Neuron (in vitro differentiated cells): ENCODE results near the gene GALR2.
"Not testable (repeated sequence)": the region's sequence is repeated elsewhere in the genome, so short reads cannot be mapped to it uniquely, and the experiment has no call there.

Source experiments
- H2AFZ ChIP-seq: one replicate; pipeline ENCODE4 v1.6.1; 2013; ENCODE audit warnings: low read depth, mild to moderate bottlenecking, inconsistent platforms, low read length, moderate library complexity
- H3K27me3 ChIP-seq: one replicate; pipeline ENCODE4 v1.6.1; 2013; ENCODE audit warnings: low read length; ENCODE audit not compliant: insufficient read depth
- H3K36me3 ChIP-seq: one replicate; pipeline ENCODE4 v1.6.1; 2013; ENCODE audit warnings: low read length; ENCODE audit not compliant: insufficient read depth
- H3K4me1 ChIP-seq: one replicate; pipeline ENCODE4 v1.6.1; 2013; ENCODE audit warnings: low read length; ENCODE audit not compliant: insufficient read depth
- H3K4me3 ChIP-seq: 2 replicates; pipeline ENCODE4 v1.5.1; 2013; ENCODE audit warnings: mild to moderate bottlenecking, low read length, moderate library complexity
- H3K9me3 ChIP-seq: one replicate; pipeline ENCODE4 v1.6.1; 2013; ENCODE audit warnings: low read length

Gene GALR2

DNA sequence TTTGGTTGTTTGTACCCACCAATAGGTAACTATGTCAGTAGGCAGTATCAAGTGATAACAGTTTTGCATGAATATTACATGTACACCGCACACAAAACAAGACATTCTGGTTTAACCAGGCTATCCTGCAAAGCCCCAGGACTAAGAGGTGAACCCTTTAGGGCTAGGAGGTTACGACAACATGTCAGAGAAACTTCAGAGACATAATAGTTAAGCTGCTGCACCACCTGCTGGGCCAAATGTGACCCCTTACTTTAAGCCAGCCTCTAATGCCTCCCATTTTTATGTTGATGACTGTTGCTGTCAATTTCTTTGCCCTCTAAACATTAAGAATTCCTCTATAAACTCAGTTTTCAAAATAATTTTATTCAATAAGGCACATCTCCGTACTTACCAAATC is 17.7 kb upstream of the GALR2 start:
- no peak overlapping the region for H2AFZ ChIP-seq
- H3K4me1 ChIP-seq: no peaks in the 10 kb centered on the region
- no peaks in the 10 kb centered on the region for H3K9me3 ChIP-seq
- H3K36me3 ChIP-seq: peaks cover 73% of the 10 kb centered on the region
- no peak overlapping the region for H3K4me3 ChIP-seq
- no peaks in the 10 kb centered on the region for H3K27me3 ChIP-seq

DNA sequence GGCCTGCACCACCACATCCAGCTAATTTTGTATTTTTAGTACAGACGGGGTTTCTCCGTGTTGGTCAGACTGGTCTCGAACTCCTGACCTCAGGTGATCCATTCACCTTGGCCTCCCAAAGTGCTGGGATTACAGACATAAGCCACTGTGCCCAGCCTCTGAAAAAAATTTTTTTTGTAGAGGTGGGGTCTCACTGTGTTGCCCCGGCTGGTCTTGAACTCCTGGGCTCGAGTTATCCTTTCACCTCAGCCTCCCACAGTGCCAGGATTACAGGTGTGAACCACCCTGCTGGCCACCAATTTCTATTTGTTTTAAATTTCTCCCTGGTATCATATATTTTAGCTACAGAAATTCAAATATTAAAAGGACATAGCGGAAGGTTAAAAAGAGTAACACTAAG is 16.3 kb upstream of the GALR2 start:
- H3K36me3 ChIP-seq: peaks cover 78% of the 10 kb centered on the region
- H2AFZ ChIP-seq, H3K4me3 ChIP-seq, H3K4me1 ChIP-seq, H3K27me3 ChIP-seq, H3K9me3 ChIP-seq: not testable (repeated sequence)

DNA sequence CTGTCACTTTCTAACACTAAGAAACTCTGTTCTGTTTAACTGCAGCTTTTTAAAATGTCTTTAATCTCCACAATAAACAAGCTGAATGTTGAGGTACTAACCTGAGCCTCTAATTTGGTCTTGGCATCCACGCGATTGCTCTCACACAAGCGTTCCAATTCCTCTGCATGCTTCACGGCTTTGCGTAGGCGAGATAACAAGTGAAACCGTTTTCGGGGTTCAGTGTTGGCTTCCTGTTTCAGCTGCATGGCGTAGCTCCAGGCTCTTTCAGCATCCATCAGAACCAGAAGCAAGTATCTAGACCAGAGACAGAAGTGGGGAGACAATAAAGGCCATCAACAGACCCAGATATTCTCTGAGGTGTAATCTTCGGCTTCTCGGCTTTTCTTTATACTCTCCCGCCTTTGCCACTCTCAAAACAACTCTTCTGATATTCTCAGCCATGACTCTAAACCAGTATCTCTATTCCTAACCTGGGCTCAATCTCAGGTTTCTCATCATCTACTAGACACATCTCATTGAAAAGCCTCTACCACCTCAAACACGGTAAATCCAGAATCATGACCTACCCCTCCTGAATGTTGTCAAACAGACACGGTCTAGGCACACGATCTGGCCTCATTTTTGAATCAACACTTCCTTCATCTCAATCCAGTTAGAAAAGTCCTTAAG is 10.6 kb upstream of the GALR2 start:
- H2AFZ ChIP-seq: no peak overlapping the region
- H3K4me1 ChIP-seq: no peaks in the 10 kb centered on the region
- no peaks in the 10 kb centered on the region for H3K9me3 ChIP-seq
- peaks cover 82% of the 10 kb centered on the region for H3K36me3 ChIP-seq
- H3K4me3 ChIP-seq: no peak overlapping the region
- H3K27me3 ChIP-seq: no peaks in the 10 kb centered on the region

DNA sequence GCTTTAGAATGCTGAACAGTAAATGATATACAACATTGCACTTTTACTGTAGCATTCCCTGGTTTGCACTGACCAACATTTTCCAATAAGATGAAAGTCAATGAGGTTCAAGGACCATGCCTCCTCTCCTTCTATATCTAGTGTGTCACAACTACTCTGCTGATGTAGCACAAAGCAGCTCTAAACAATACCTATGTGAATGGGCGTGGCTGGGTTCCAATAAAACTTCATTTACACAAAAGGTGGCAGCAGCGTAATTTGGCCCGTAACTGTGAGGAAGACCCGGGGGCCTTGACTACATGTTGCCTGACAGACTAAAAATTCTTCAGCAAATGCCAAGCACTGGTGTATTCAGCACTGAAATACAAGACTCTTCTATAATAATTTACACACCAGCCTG is 8.8 kb upstream of the GALR2 start:
- H2AFZ ChIP-seq: no peak overlapping the region
- H3K4me3 ChIP-seq: no peak overlapping the region
- H3K4me1 ChIP-seq: peaks cover 5% of the 10 kb centered on the region
- H3K9me3 ChIP-seq: no peaks in the 10 kb centered on the region
- no peaks in the 10 kb centered on the region for H3K27me3 ChIP-seq
- H3K36me3 ChIP-seq: peaks cover 72% of the 10 kb centered on the region

DNA sequence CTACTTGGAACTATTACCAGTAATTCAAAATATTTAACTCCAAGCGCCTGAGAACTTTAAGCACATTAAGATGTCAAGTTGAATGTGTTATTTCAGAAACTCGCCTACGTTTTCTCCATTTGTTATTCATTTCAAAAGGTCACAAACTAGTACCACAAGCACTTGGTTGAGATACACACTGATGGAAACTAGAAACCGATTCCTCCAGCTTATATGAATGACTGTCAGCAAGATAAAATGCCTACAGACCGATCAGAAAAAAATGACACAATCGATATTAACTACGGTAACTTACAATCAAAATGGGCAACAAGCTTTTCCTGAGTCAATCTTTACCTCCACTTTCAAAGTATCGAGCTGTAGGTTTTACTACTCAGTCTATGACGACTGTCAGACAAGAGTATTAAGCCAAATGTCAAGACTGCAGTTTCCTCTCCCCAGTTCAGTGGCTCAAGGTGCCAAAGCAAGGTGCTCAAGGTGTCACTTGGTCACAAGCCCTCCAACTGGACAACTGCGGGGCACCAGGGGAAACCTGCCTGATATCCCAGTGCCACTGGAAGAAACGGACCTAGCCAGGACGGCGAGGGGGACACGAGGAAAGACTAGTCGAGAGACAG is 2.9 kb upstream of the GALR2 start:
- Histone ChIP-seq H3K36me3 (peaks cover 22% of the 10 kb centered on the region), H3K4me1 (peaks cover 17% of the 10 kb centered on the region), H3K9me3 (peaks cover 2% of the 10 kb centered on the region), H2AFZ (no peak overlapping the region), H3K4me3 (peak overlapping the region; percentile 68), H3K27me3 (peaks cover 25% of the 10 kb centered on the region)

DNA sequence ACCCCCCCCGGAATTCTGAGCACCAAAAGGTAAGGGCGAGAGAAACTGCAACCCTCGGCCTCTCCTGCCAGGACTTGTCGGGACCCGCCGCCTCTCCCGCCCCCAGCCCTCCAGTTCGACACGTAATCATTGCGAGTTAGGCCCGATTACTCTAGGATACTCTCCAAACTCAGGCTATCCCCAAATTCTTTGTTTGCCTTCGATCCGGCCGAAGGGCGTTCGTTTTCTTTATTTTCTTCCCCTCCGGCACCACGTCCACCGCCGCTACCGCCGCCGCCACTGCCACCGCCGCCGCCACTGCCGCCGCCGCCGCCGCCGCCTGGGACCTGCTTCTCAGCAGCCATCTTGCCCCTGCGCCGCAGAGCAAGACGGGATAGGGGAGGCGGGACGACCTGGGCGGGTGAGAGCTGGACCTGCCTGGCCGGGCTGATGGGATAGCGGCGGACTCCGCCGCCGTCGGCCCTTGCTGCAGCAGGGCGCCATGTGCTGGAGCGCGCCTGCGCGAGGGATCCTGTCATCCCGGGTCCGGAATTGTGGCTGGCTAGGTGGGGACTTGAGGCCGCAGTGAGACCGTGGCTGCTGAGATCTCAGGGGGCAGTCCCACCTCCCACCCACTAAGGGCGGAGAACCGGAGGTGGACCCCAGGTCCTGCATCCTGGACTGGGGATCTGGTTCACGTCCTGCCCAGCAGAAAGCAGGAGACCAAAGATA is 2.3 kb upstream of the GALR2 start, which contains the start of gene SRP68:
SRP68 (minus strand) TSS at position 370 of the 711 bp plus-strand sequence; CDS start at position 344, 26 bp downstream.
- Histone ChIP-seq H3K4me3 (peak within 1 kb of the TSS; percentile 68), H3K4me1 (peaks cover 22% of the 10 kb centered on the region), H3K27me3 (peaks cover 25% of the 10 kb centered on the region), H2AFZ (peak within 1 kb of the TSS; percentile 89), H3K36me3 (peaks cover 16% of the 10 kb centered on the region), H3K9me3 (peaks cover 2% of the 10 kb centered on the region)

DNA sequence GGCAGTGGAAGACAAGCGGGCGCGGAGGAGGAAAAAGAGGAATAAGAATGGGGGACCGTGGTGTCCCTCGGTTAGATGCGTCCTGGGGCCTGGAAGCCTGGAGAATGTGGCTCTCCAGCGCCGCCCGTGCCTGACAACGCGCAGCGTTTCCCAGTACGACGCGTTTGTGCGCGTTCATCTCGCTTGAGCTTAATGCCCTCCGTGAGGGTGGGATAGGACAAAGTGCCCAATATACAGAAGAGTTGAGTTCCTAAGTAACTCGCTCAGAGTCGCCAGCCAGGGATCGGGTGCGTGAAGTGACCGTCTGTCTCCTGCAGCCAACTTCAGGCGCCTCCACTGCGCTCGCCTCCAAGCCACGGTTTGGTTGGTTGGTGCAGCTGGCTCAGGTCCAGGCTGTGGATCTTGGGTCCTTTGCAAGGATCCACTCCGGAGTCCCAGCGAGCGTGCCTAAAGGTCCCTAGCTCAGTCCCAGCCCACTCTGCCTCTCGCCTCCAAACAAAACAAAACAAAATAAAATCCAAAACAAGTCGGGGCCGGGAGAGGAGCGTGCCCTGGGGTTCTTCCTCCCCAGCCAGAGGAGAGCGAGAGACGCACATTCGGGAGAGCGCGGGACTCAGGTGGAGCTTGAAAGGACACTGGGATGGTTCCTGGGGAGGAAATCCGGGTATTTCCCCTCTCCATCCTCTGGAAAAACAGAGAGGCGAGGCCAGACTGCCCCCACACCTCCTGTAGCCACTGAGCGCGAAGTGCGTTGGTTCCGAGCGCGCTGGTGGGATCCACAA is 974 bp downstream of the GALR2 start:
- peaks cover 25% of the 10 kb centered on the region for H3K27me3 ChIP-seq
- peaks cover 2% of the 10 kb centered on the region for H3K9me3 ChIP-seq
- H3K4me1 ChIP-seq: peaks cover 30% of the 10 kb centered on the region
- no peaks in the 10 kb centered on the region for H3K36me3 ChIP-seq
- H2AFZ ChIP-seq: no peak overlapping the region
- no peak overlapping the region for H3K4me3 ChIP-seq

DNA sequence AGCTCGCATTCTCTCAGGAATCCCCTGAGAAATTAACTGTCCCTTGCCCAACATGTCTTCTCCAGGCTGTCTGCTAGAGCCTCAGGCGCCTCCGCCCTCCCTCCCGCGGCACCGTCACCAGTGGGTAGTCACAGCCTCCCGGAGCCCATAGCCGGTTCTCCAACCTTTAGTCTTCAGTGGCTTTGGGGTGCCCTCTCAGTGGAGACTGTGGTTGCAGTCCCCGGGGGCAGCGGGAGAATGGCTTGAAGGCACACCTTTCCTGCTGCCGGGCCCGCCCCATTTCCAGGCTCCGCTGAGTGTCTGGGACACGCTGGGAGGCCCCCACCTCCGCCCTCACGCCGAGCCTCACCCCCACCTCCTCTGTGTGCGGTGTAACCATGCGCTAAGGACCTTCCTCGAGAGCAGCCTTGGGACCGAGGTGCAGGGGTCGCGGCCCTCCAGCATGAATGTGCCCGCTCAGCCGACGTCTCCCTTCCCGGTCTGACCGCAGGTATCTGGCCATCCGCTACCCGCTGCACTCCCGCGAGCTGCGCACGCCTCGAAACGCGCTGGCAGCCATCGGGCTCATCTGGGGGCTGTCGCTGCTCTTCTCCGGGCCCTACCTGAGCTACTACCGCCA is 1.7 kb downstream of the GALR2 start:
- H3K4me1 ChIP-seq: peaks cover 29% of the 10 kb centered on the region
- H3K36me3 ChIP-seq: no peaks in the 10 kb centered on the region
- no peak overlapping the region for H3K4me3 ChIP-seq
- peaks cover 2% of the 10 kb centered on the region for H3K9me3 ChIP-seq
- no peak overlapping the region for H2AFZ ChIP-seq
- H3K27me3 ChIP-seq: peaks cover 25% of the 10 kb centered on the region

DNA sequence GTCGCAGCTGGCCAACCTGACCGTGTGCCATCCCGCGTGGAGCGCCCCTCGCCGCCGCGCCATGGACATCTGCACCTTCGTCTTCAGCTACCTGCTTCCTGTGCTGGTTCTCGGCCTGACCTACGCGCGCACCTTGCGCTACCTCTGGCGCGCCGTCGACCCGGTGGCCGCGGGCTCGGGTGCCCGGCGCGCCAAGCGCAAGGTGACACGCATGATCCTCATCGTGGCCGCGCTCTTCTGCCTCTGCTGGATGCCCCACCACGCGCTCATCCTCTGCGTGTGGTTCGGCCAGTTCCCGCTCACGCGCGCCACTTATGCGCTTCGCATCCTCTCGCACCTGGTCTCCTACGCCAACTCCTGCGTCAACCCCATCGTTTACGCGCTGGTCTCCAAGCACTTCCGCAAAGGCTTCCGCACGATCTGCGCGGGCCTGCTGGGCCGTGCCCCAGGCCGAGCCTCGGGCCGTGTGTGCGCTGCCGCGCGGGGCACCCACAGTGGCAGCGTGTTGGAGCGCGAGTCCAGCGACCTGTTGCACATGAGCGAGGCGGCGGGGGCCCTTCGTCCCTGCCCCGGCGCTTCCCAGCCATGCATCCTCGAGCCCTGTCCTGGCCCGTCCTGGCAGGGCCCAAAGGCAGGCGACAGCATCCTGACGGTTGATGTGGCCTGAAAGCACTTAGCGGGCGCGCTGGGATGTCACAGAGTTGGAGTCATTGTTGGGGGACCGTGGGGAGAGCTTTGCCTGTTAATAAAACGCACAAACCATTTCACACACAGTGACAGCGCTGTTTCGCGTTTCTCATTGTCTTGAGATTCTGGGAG is 2.4 kb downstream of the GALR2 start:
- H2AFZ ChIP-seq: no peak overlapping the region
- peaks cover 5% of the 10 kb centered on the region for H3K36me3 ChIP-seq
- no peak overlapping the region for H3K4me3 ChIP-seq
- H3K9me3 ChIP-seq: peaks cover 2% of the 10 kb centered on the region
- peaks cover 29% of the 10 kb centered on the region for H3K4me1 ChIP-seq
- H3K27me3 ChIP-seq: peaks cover 25% of the 10 kb centered on the region

DNA sequence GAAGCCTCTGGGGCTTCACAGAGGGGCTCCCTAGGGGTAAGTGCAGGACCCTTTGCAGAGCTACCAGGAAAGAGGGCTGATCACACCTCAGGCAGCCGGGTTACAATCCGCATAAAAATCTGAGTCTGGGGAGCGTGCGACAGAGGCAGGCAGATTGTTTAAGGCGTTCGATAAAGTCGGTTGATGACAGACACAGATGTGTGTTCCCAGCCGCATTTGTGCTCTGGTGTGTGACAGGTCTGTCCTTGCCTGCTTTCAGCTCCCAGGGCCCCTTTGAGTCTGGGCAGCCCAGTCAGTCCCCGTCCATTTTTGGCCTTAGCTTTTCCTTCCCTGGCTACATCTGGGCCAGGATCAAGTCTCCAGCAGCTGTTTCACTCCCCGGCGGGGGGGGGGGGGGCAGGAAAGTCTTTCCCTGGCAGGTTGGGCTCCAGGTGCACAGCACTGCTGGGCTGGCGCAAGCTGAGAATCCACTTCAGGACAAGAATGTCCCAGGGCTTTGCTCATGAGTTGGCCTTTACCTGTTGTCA is 3.1 kb downstream of the GALR2 start:
- H3K36me3 ChIP-seq: peaks cover 8% of the 10 kb centered on the region
- H3K4me3 ChIP-seq: no peak overlapping the region
- H3K4me1 ChIP-seq: peaks cover 29% of the 10 kb centered on the region
- H3K9me3 ChIP-seq: peaks cover 2% of the 10 kb centered on the region
- no peak overlapping the region for H2AFZ ChIP-seq
- peaks cover 25% of the 10 kb centered on the region for H3K27me3 ChIP-seq

DNA sequence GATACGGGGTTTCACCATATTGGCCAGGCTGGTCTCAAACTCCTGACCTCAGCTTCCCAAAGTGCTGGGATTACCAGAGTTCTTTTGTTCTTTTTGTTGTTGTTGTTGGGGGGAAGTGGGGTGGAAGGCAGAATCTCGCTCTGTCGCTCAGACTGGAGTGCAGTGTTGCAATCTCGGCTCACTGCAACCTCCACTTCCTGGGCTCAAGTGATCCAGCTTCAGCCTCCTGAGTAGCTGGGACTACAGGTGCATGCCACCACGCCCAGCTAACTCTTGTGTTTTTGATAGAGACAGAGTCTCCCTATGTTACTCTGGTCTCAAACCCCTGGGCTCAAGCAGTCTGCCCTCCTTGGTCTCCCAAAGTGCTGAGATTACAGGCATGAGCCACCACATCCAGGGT is 3.8 kb downstream of the GALR2 start:
- H3K36me3 ChIP-seq, H3K4me3 ChIP-seq, H2AFZ ChIP-seq, H3K9me3 ChIP-seq: not testable (repeated sequence)
- Histone ChIP-seq H3K4me1 (peaks cover 24% of the 10 kb centered on the region), H3K27me3 (peaks cover 25% of the 10 kb centered on the region)
